ENCODE results near the gene PSMC3. TPM values are rescaled to one million over a fixed set of nuclear protein-coding genes. Genes with fewer than 3 reads are reported as not detected.

PSMC3 gene
- total and polyA plus RNA-seq, 9 of the 15 experiments (the other 6 are each of a cell fraction or from before 2014, with no cell fraction given): 44.3 to 324 (median 240) TPM

- TF ChIP-seq POLR2G (IDR thresholded peaks at IDR 0.05; ENCODE audit: low read depth, low read length) (peak; percentile 39), STAT5B (CRISPR knock-in tag; IDR thresholded peaks at IDR 0.05) (no peak), CBX8 (IDR thresholded peaks at IDR 0.05; ENCODE audit: borderline replicate concordance, extremely low read depth, low read depth, low read length, poor library complexity, severe bottlenecking) (no peak), CBFA2T2 (conservative IDR thresholded peaks at IDR 0.05) (no peak), TCF3 (CRISPR knock-in tag; IDR thresholded peaks at IDR 0.05) (no peak), HDAC8 (tag; IDR thresholded peaks at IDR 0.05) (no peak), GTF2F1 (IDR thresholded peaks at IDR 0.05; ENCODE audit: low read depth, low read length) (no peak), EGR1 (conservative IDR thresholded peaks at IDR 0.05) (peak; percentile 74), SNAPC5 (CRISPR knock-in tag; IDR thresholded peaks at IDR 0.05) (no peak), KDM1A (IDR thresholded peaks at IDR 0.05) (no peak), ZBTB33 (CRISPR knock-in tag; IDR thresholded peaks at IDR 0.05) (peak; percentile 80), HDGF (IDR thresholded peaks at IDR 0.05) (no peak), SREBF1 (IDR thresholded peaks at IDR 0.05; ENCODE audit: borderline replicate concordance, low read depth, low read length) (no peak)
Observed at GRCh38 chr11:47413908-47414684, 12.1 kb downstream of the PSMC3 start (continued).
